ENCODE results near the gene RUNX1. TPM values are rescaled to one million over a fixed set of nuclear protein-coding genes. Genes with fewer than 3 reads are reported as not detected.

The RUNX1 gene
- total RNA-seq, 1 experiment from 2014 or later = 95.4 TPM

GRCh38 chr21:34840693-34841092 is 208.4 kb downstream of the RUNX1 start:
- no peak for TF ChIP-seq CTCF (IDR thresholded peaks at IDR 0.05; ENCODE audit: unreplicated experiment)
- no peak for DNase-seq
- Mint-ChIP-seq H3K27me3 (ENCODE audit: unreplicated experiment) (no peaks in the 10 kb centered on the region), H3K36me3 (ENCODE audit: insufficient read depth, unreplicated experiment) (peaks cover 71% of the 10 kb centered on the region), H3K4me3 (ENCODE audit: low read depth, unreplicated experiment) (no peak overlapping the region), H3K9me3 (ENCODE audit: low read depth, unreplicated experiment) (no peaks in the 10 kb centered on the region), H3K4me1 (ENCODE audit: low read depth, unreplicated experiment) (peaks cover 61% of the 10 kb centered on the region), H3K27ac (ENCODE audit: unreplicated experiment) (no peak overlapping the region)
- CTCF ChIA-PET = no interaction called here
- no TSS peak for BruUV-seq (replicated peaks)
- intact Hi-C loops (cut with micrococcal nuclease; ENCODE audit: unreplicated experiment) = loop anchor here (10.0 kb wide), 1 partner anchor 146 kb away; no protein-coding TSS in a partner anchor

- Mint-ChIP-seq H3K4me3 (ENCODE audit: low read depth, unreplicated experiment) (no peak overlapping the region), H3K36me3 (ENCODE audit: insufficient read depth, unreplicated experiment) (peaks cover 60% of the 10 kb centered on the region), H3K9me3 (ENCODE audit: low read depth, unreplicated experiment) (no peaks in the 10 kb centered on the region), H3K27ac (ENCODE audit: unreplicated experiment) (no peak overlapping the region), H3K27me3 (ENCODE audit: unreplicated experiment) (no peaks in the 10 kb centered on the region), H3K4me1 (ENCODE audit: low read depth, unreplicated experiment) (peaks cover 53% of the 10 kb centered on the region)
- no peak for TF ChIP-seq CTCF (IDR thresholded peaks at IDR 0.05; ENCODE audit: unreplicated experiment)
- intact Hi-C loops (cut with micrococcal nuclease; ENCODE audit: unreplicated experiment) = loop anchor here (5.0 kb wide), 1 partner anchor 38 kb away; no protein-coding TSS in a partner anchor
- BruUV-seq (replicated peaks) = no TSS peak
- DNase-seq = no peak
- CTCF ChIA-PET = no interaction called here
These were observed 209.9 kb downstream of the RUNX1 start for GRCh38 chr21:34838956-34839820.

- H3K27me3 Mint-ChIP-seq (ENCODE audit: unreplicated experiment) = no peaks in the 10 kb centered on the region
- H3K9me3 Mint-ChIP-seq (ENCODE audit: low read depth, unreplicated experiment) = no peaks in the 10 kb centered on the region
- peaks cover 42% of the 10 kb centered on the region for H3K4me1 Mint-ChIP-seq (ENCODE audit: low read depth, unreplicated experiment)
- peaks cover 55% of the 10 kb centered on the region for H3K36me3 Mint-ChIP-seq (ENCODE audit: insufficient read depth, unreplicated experiment)
- TF ChIP-seq CTCF (IDR thresholded peaks at IDR 0.05; ENCODE audit: unreplicated experiment) = no peak
- peak overlapping the region; percentile 95 for H3K27ac Mint-ChIP-seq (ENCODE audit: unreplicated experiment)
- intact Hi-C loops (cut with micrococcal nuclease; ENCODE audit: unreplicated experiment) = loop anchor here (2.0 to 5.0 kb wide), 2 partner anchors 36 to 40 kb away; no protein-coding TSS in a partner anchor
- DNase-seq = no peak
- BruUV-seq (replicated peaks) = no TSS peak
- peak overlapping the region; percentile 65 for H3K4me3 Mint-ChIP-seq (ENCODE audit: low read depth, unreplicated experiment)
- CTCF ChIA-PET = interaction anchor here (1.0 to 2.3 kb wide), 3 partner anchors 9 to 91 kb away, joined by 5 to 23 read pairs (median 5); no protein-coding TSS in a partner anchor
These were observed 212.1 kb downstream of the RUNX1 start for GRCh38 chr21:34836933-34837505.

GRCh38 chr21:34836103-34836932 is 212.8 kb downstream of the RUNX1 start:
- peak; percentile 74 for DNase-seq
- BruUV-seq (replicated peaks) = TSS peak; percentile 88
- intact Hi-C loops (cut with micrococcal nuclease; ENCODE audit: unreplicated experiment) = loop anchor here (2.0 to 5.0 kb wide), 2 partner anchors 36 to 41 kb away; no protein-coding TSS in a partner anchor
- Mint-ChIP-seq H3K36me3 (ENCODE audit: insufficient read depth, unreplicated experiment) (peaks cover 60% of the 10 kb centered on the region), H3K4me1 (ENCODE audit: low read depth, unreplicated experiment) (peaks cover 42% of the 10 kb centered on the region), H3K9me3 (ENCODE audit: low read depth, unreplicated experiment) (no peaks in the 10 kb centered on the region), H3K4me3 (ENCODE audit: low read depth, unreplicated experiment) (peak overlapping the region; percentile 65), H3K27me3 (ENCODE audit: unreplicated experiment) (no peaks in the 10 kb centered on the region), H3K27ac (ENCODE audit: unreplicated experiment) (peak overlapping the region; percentile 95)
- no peak for TF ChIP-seq CTCF (IDR thresholded peaks at IDR 0.05; ENCODE audit: unreplicated experiment)
- CTCF ChIA-PET = interaction anchor here (1.0 to 2.3 kb wide), 3 partner anchors 9 to 91 kb away, joined by 5 to 23 read pairs (median 5); no protein-coding TSS in a partner anchor
